K562 (cell line): Measurements from ENCODE around the gene MUSTN1. TPM values are rescaled to one million over a fixed set of nuclear protein-coding genes. Genes with fewer than 3 reads are reported as not detected.

Experiments used
- ATAC-seq: fragments of 200-7000 bp; cut with Tn5 transposase; 3 replicates; pipeline ENCODE4 v1.9.1; 2020; ENCODE audit warnings: moderate library complexity
- BruUV-seq: library from RNA; stranded (reverse); fragments of 400-500 nt; replicated peaks from 2 replicates; lab custom pipeline; 2021; lab: Mats Ljungman, UMichigan
- CTCF ChIA-PET: fragments of 300-600 bp; formaldehyde crosslinking; extraction: SDS; loops from one replicate; lab custom pipeline; 2021; ENCODE audit warnings: low intra/inter-chr PET ratio; lab: Yijun Ruan, JAX
- POLR2A ChIA-PET: fragments of 300-600, 350-650 bp; sonication (Branson Sonifier 250); formaldehyde crosslinking; extraction: SDS; loops from one replicate; lab custom pipeline; 2021; ENCODE audit warnings: antibody characterized with exemption, inconsistent platforms; lab: Yijun Ruan, JAX
- DNase-seq, 4 experiments: peaks; one replicate each; pipeline versions ENCODE4 v3.0.0 to v3.0.0-alpha.2; 2011 to 2018; ENCODE audit warnings: low spot score in 3 of 4, mixed read lengths in 3 of 4; ENCODE audit errors: extremely low read depth in 1 of 4
- FAIRE-seq: peaks from 2 replicates; lab custom pipeline; 2011; peaks lifted over from hg19 to GRCh38; lab: Jason Lieb, UNC
- H2AFZ ChIP-seq: 2 replicates; pipeline ENCODE4 v1.6.0; 2011; ENCODE audit warnings: low read depth, low read length, control low read depth, inconsistent platforms
- H3K27ac ChIP-seq: fragments of 200-600 bp; 3 replicates; pipeline ENCODE4 v1.8.0; 2011; ENCODE audit warnings: low read depth, mild to moderate bottlenecking, control low read depth, inconsistent platforms, low read length, moderate library complexity, mixed read lengths; ENCODE audit errors: extremely low read depth
- H3K27me3 ChIP-seq, 2 experiments: fragments of 300-600 bp in 1 of 2; 2 replicates in 1 of 2; 3 replicates in 1 of 2; pipeline versions ENCODE4 v1.6.0 to v1.8.0; 2011; ENCODE audit warnings: inconsistent platforms in 2 of 2, low read length in 2 of 2, mild to moderate bottlenecking in 1 of 2, mixed read lengths in 1 of 2, moderate library complexity in 1 of 2; ENCODE audit not compliant: control insufficient read depth in 2 of 2, insufficient read depth in 2 of 2
- H3K36me3 ChIP-seq: fragments of 300-600 bp; 3 replicates; pipeline ENCODE4 v1.8.0; 2011; ENCODE audit warnings: mild to moderate bottlenecking, low read length, inconsistent platforms; ENCODE audit not compliant: control insufficient read depth, insufficient read depth
- H3K4me1 ChIP-seq, 2 experiments: fragments of 200-600 bp in 1 of 2; replicated peaks in 1 of 2; 2 replicates in 1 of 2; 3 replicates in 1 of 2; pipeline versions ENCODE4 v1.5.1 to v1.8.0; 2011; ENCODE audit warnings: inconsistent platforms in 2 of 2, low read length in 2 of 2, mild to moderate bottlenecking in 1 of 2, mixed read lengths in 1 of 2, moderate library complexity in 1 of 2; ENCODE audit not compliant: control insufficient read depth in 2 of 2, insufficient read depth in 2 of 2
- H3K4me2 ChIP-seq: 2 replicates; pipeline ENCODE4 v1.6.1; 2011; ENCODE audit warnings: low read length, control low read depth, inconsistent platforms, mixed read lengths; ENCODE audit not compliant: insufficient read depth
- H3K4me3 ChIP-seq: fragments of 200-600 bp; sonication (generic), shearing (Covaris generic); 2 replicates; pipeline ENCODE4 v1.5.1; 2016; ENCODE audit warnings: control low read depth, inconsistent platforms
- H3K79me2 ChIP-seq: fragments of 200-600 bp; 3 replicates; pipeline ENCODE4 v1.8.0; 2011; ENCODE audit warnings: low read length, inconsistent platforms; ENCODE audit not compliant: control insufficient read depth, insufficient read depth
- H3K9ac ChIP-seq, 2 experiments: 2 replicates each; pipeline versions ENCODE4 v1.6.0 to v1.6.1; 2011; ENCODE audit warnings: low read depth in 2 of 2, low read length in 2 of 2, control low read depth in 1 of 2, inconsistent platforms in 1 of 2, mild to moderate bottlenecking in 1 of 2, mixed read lengths in 1 of 2; ENCODE audit not compliant: insufficient read depth in 1 of 2
- H3K9me1 ChIP-seq: one replicate; pipeline ENCODE4 v1.6.0; 2011; ENCODE audit warnings: inconsistent platforms, mild to moderate bottlenecking, low read length, moderate library complexity; ENCODE audit not compliant: control insufficient read depth, insufficient read depth
- H3K9me3 ChIP-seq: replicated peaks from 2 replicates; pipeline ENCODE4 v1.5.1; 2011; ENCODE audit warnings: low read depth, low read length, inconsistent platforms; ENCODE audit not compliant: control insufficient read depth, insufficient read depth
- H4K20me1 ChIP-seq: replicated peaks from 2 replicates; pipeline ENCODE4 v1.6.1; 2011; ENCODE audit warnings: low read length, inconsistent platforms, mixed read lengths; ENCODE audit not compliant: control insufficient read depth, insufficient read depth
- ERF ChIP-seq: fragments of 450-650 bp; formaldehyde crosslinking; IDR thresholded peaks from 2 replicates; pipeline ENCODE4 v1.4.0; 2020; ENCODE audit warnings: mild to moderate bottlenecking, mixed read lengths
- FUS ChIP-seq: fragments of 200-400 bp; formaldehyde crosslinking; optimal IDR thresholded peaks from 2 replicates; pipeline ENCODE3; 2017; ENCODE audit warnings: low read depth, low read length
- HDAC1 ChIP-seq, 2 experiments: fragments of 450-650 bp; IDR thresholded peaks; 2 replicates each; pipeline ENCODE4 v1.6.1; 2016 to 2017; ENCODE audit warnings: inconsistent platforms in 1 of 2, mild to moderate bottlenecking in 1 of 2, moderate library complexity in 1 of 2
- KLF10 ChIP-seq: fragments of 250-450 bp; sonication (Bioruptor Pico); IDR thresholded peaks from 2 replicates; pipeline ENCODE4 v1.6.1; 2021; ENCODE audit warnings: matching md5 sums
- L3MBTL2 ChIP-seq: fragments of 450-650 bp; IDR thresholded peaks from 2 replicates; pipeline ENCODE4 v1.6.1; 2016; ENCODE audit warnings: mild to moderate bottlenecking, moderate library complexity
- PYGO2 ChIP-seq: fragments of 450-650 bp; IDR thresholded peaks from 2 replicates; pipeline ENCODE4 v1.6.1; 2016; ENCODE audit warnings: mild to moderate bottlenecking, missing genetic modification characterization, moderate library complexity, missing compliant biosample characterization
- RFX5 ChIP-seq: IDR thresholded peaks from 2 replicates; pipeline ENCODE4 v1.6.1; 2011; ENCODE audit warnings: low read depth, mild to moderate bottlenecking, improper control_type of control experiment, low read length
- SAFB2 ChIP-seq: fragments of 200-400 bp; formaldehyde crosslinking; IDR thresholded peaks from 2 replicates; pipeline ENCODE4 v1.6.1; 2018; ENCODE audit warnings: borderline replicate concordance, low read length, low read depth, moderate library complexity; ENCODE audit not compliant: severe bottlenecking
- SP2 ChIP-seq: IDR thresholded peaks from 2 replicates; pipeline ENCODE4 v1.6.1; 2011; ENCODE audit warnings: mild to moderate bottlenecking, low read depth, low read length, moderate library complexity; ENCODE audit not compliant: poor library complexity, severe bottlenecking; ENCODE audit errors: extremely low read depth
- ZFPM2 ChIP-seq: fragments of 250-450 bp; sonication (Bioruptor Pico); IDR thresholded peaks from 2 replicates; pipeline ENCODE4 v1.5.1; 2022; ENCODE audit warnings: mild to moderate bottlenecking
- ZFX ChIP-seq: sonication (generic); formaldehyde crosslinking; IDR thresholded peaks from 2 replicates; pipeline ENCODE4 v1.8.0; 2022; ENCODE audit warnings: mild to moderate bottlenecking, missing genetic modification reagents, moderate library complexity
- ZNF445 ChIP-seq: fragments of 250-450 bp; sonication (Bioruptor Pico); IDR thresholded peaks from 2 replicates; pipeline ENCODE4 v1.4.0; 2020; ENCODE audit warnings: low read depth, mild to moderate bottlenecking, moderate library complexity
- WGBS: fragments of 100-300 bp; shearing (Covaris generic); methylation state at CpG from one replicate; pipeline ENCODE4 v1.1.6; 2016; ENCODE audit warnings: low coverage, mixed read lengths; ENCODE audit not compliant: insufficient coverage; ENCODE audit errors: missing lambda C conversion rate; 5-methylcytosine and 5-hydroxymethylcytosine counted together
- in situ Hi-C: fragments of 300-500 bp; cut with MboI; formaldehyde crosslinking; loops from 4 replicates; pipeline ENCODE4 v1.15.0; 2018; ENCODE audit warnings: inconsistent platforms, mixed read lengths
- intact Hi-C: fragments of 100-400 bp; cut with micrococcal nuclease; formaldehyde crosslinking; loops from 2 replicates; pipeline ENCODE4 v1.14.2; 2022
- polyA plus RNA-seq, 8 experiments: library from polyadenylated mRNA; depleted of rRNA in 4 of 8; stranded (reverse) in 5 of 8; unstranded in 3 of 8; fragments of >200 nt; fragmentation: Nextera tagmentation in 2 of 8; fragmentation: Illumina TruSeq in 1 of 8; extraction: Ambion mirVana in 2 of 8; extraction: Trizol in 1 of 8; gene quantifications; 2 replicates each; pipeline versions ENCODE4 v1.2.1 to v1.2.3, GENCODE V29; 2011 to 2014; ENCODE audit warnings: inconsistent platforms in 1 of 8, missing spikeins in 1 of 8
- total RNA-seq, 7 experiments: library from RNA; depleted of rRNA in 6 of 7; stranded (reverse); fragments of >200 nt in 6 of 7; fragmentation: Illumina TruSeq in 2 of 7; extraction: Trizol in 2 of 7; gene quantifications; 2 replicates each; pipeline versions ENCODE4 v1.2.1 to v1.2.3, GENCODE V29; 2011 to 2021; ENCODE audit warnings: low replicate concordance in 1 of 7
- TF ChIP-seq, protein P1 (sequence below): fragments of 450-650 bp; IDR thresholded peaks from 2 replicates; pipeline ENCODE4 v1.6.1; 2018; ENCODE audit not compliant: partially characterized antibody
- TF ChIP-seq, protein P2 (sequence below): fragments of 450-650 bp; formaldehyde crosslinking; IDR thresholded peaks from 2 replicates; pipeline ENCODE4 v1.4.0; 2022; ENCODE audit warnings: missing genetic modification characterization
- TF ChIP-seq, protein P3 (sequence below): fragments of 200-400 bp; formaldehyde crosslinking; IDR thresholded peaks from 2 replicates; pipeline ENCODE4 v1.6.1; 2017; ENCODE audit warnings: mild to moderate bottlenecking, low read depth, low read length, moderate library complexity

The MUSTN1 gene
- total and polyA plus RNA-seq, 9 of the 15 experiments (the other 6 are each of a cell fraction or from before 2014, with no cell fraction given) = 0.15 to 0.78 (median 0.44) TPM; not detected in 4

DNA sequence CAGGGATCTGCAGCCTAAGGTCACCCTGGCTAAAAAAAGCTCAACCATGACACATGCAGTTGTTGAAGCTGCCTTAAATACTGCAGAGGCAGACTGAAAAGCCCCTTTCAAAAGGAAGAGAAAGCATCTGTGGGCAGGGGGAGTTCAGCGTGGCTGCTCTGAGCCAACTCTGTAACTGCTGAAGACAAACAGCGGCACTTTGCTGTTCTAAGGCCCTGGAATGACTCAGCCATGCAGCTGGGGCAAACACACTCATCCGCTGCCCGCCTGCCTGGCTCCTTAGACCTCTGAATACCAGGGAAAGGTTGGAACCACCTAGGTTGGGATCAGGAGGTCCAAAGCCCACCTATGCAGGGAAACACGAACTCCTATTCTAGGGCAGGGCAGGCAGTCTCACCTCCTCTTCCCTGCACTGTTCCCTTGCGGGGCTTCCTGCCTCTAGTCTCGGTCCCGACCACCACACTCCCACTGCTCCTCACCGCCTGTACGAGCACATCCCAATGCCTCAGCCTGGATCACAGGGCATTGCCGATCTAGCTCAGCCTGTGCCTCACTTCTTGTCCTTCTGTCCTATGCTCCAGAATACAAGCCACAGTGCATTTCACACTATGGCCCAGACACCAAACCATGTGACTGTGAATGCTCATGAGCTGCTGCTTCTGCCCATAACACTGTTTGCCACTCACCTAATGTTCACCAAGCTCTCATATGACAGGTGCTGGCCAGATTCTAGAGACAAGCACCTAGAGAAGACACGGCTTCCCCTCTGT lies 6.6 kb upstream of the MUSTN1 start:
- no peak overlapping the region for H3K4me3 ChIP-seq
- TF ChIP-seq FUS = no peak
- TF ChIP-seq, protein P1, sequence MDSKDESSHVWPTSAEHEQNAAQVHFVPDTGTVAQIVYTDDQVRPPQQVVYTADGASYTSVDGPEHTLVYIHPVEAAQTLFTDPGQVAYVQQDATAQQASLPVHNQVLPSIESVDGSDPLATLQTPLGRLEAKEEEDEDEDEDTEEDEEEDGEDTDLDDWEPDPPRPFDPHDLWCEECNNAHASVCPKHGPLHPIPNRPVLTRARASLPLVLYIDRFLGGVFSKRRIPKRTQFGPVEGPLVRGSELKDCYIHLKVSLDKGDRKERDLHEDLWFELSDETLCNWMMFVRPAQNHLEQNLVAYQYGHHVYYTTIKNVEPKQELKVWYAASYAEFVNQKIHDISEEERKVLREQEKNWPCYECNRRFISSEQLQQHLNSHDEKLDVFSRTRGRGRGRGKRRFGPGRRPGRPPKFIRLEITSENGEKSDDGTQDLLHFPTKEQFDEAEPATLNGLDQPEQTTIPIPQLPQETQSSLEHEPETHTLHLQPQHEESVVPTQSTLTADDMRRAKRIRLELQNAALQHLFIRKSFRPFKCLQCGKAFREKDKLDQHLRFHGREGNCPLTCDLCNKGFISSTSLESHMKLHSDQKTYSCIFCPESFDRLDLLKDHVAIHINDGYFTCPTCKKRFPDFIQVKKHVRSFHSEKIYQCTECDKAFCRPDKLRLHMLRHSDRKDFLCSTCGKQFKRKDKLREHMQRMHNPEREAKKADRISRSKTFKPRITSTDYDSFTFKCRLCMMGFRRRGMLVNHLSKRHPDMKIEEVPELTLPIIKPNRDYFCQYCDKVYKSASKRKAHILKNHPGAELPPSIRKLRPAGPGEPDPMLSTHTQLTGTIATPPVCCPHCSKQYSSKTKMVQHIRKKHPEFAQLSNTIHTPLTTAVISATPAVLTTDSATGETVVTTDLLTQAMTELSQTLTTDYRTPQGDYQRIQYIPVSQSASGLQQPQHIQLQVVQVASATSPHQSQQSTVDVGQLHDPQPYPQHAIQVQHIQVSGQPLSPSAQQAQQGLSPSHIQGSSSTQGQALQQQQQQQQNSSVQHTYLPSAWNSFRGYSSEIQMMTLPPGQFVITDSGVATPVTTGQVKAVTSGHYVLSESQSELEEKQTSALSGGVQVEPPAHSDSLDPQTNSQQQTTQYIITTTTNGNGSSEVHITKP = no peak
- no peak for TF ChIP-seq RFX5
- TF ChIP-seq PYGO2 (tag) = no peak
- TF ChIP-seq ZNF445 = no peak
- TF ChIP-seq, protein P2, sequence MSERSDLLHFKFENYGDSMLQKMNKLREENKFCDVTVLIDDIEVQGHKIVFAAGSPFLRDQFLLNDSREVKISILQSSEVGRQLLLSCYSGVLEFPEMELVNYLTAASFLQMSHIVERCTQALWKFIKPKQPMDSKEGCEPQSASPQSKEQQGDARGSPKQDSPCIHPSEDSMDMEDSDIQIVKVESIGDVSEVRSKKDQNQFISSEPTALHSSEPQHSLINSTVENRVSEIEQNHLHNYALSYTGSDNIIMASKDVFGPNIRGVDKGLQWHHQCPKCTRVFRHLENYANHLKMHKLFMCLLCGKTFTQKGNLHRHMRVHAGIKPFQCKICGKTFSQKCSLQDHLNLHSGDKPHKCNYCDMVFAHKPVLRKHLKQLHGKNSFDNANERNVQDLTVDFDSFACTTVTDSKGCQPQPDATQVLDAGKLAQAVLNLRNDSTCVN (CRISPR knock-in tag) = no peak
- TF ChIP-seq L3MBTL2 = no peak
- TF ChIP-seq ZFPM2 (CRISPR knock-in tag) = no peak
- no peak for TF ChIP-seq SAFB2
- TF ChIP-seq KLF10 (CRISPR knock-in tag) = no peak
- no peak for TF ChIP-seq ERF (CRISPR knock-in tag)
- no peak for TF ChIP-seq HDAC1 (IDR thresholded peaks at IDR 0.05)
- TF ChIP-seq SP2 = no peak
- no peak for TF ChIP-seq ZFX (CRISPR knock-in tag)
- TF ChIP-seq, protein P3, sequence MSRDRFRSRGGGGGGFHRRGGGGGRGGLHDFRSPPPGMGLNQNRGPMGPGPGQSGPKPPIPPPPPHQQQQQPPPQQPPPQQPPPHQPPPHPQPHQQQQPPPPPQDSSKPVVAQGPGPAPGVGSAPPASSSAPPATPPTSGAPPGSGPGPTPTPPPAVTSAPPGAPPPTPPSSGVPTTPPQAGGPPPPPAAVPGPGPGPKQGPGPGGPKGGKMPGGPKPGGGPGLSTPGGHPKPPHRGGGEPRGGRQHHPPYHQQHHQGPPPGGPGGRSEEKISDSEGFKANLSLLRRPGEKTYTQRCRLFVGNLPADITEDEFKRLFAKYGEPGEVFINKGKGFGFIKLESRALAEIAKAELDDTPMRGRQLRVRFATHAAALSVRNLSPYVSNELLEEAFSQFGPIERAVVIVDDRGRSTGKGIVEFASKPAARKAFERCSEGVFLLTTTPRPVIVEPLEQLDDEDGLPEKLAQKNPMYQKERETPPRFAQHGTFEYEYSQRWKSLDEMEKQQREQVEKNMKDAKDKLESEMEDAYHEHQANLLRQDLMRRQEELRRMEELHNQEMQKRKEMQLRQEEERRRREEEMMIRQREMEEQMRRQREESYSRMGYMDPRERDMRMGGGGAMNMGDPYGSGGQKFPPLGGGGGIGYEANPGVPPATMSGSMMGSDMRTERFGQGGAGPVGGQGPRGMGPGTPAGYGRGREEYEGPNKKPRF = no peak
- TF ChIP-seq, all 486 proteins: peak for 0
- Histone ChIP-seq H3K4me2 (no peak overlapping the region), H2AFZ (no peak overlapping the region), H4K20me1 (no peaks in the 10 kb centered on the region), H3K27ac (no peak overlapping the region), H3K27me3 (no peaks in the 10 kb centered on the region), H3K9ac (no peak overlapping the region), H3K9me1 (no peaks in the 10 kb centered on the region), H3K36me3 (no peaks in the 10 kb centered on the region), H3K79me2 (no peaks in the 10 kb centered on the region), H3K9me3 (no peaks in the 10 kb centered on the region), H3K4me1 (no peaks in the 10 kb centered on the region)
- 78% methylated on average over 10 of the region's 12 CpGs for WGBS
- no peak for ATAC-seq
- no peak for FAIRE-seq
- ChIA-PET CTCF (no interaction called here), POLR2A (interaction anchor here (1.2 kb wide), 1 partner anchor 18 kb away, joined by 3 read pairs; no protein-coding TSS in a partner anchor)
- in situ Hi-C loops = loop anchor here (10.0 kb wide), 1 partner anchor 233 kb away; no protein-coding TSS in a partner anchor
- BruUV-seq = no TSS peak
- intact Hi-C loops = no loop called here
- DNase-seq = no peak
